Mammary epithelial cell (primary cell): ENCODE measurements around the gene NKD1.

Experiments
- EZH2 ChIP-seq: IDR thresholded peaks from 2 replicates; pipeline ENCODE4 v1.6.1; 2012; ENCODE audit warnings: low read length, inconsistent platforms, borderline replicate concordance
- TF ChIP-seq, protein P1 (sequence below), 2 donors: IDR thresholded peaks in 1 of 2; conservative IDR thresholded peaks in 1 of 2; 2 replicates each; pipeline ENCODE4 v1.5.1; 2011 to 2012; ENCODE audit warnings: inconsistent platforms in 2 of 2, low read length in 2 of 2, mild to moderate bottlenecking in 2 of 2, control low read depth in 1 of 2, low read depth in 1 of 2; ENCODE audit not compliant: insufficient read depth in 1 of 2; ENCODE audit errors: extremely low read depth in 1 of 2

DNA sequence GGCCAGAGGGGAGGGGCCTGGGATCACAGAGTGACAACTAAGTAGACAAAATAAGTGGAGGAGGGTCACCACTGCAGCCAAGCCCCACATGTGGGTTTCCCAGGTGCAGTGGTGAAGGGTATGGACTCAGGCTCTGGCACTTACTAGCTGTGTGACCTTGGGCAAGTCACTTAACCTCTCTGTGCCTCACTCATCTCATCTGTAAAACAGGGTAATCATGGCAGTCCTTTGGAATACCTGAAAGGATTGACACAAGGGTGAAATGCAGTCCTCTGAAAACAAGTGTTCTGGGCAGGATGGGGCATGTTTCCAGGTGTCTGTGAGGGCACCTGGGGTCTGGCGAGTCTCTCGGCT lies 55.8 kb downstream of the NKD1 start:
- TF ChIP-seq, protein P1, sequence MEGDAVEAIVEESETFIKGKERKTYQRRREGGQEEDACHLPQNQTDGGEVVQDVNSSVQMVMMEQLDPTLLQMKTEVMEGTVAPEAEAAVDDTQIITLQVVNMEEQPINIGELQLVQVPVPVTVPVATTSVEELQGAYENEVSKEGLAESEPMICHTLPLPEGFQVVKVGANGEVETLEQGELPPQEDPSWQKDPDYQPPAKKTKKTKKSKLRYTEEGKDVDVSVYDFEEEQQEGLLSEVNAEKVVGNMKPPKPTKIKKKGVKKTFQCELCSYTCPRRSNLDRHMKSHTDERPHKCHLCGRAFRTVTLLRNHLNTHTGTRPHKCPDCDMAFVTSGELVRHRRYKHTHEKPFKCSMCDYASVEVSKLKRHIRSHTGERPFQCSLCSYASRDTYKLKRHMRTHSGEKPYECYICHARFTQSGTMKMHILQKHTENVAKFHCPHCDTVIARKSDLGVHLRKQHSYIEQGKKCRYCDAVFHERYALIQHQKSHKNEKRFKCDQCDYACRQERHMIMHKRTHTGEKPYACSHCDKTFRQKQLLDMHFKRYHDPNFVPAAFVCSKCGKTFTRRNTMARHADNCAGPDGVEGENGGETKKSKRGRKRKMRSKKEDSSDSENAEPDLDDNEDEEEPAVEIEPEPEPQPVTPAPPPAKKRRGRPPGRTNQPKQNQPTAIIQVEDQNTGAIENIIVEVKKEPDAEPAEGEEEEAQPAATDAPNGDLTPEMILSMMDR (conservative IDR thresholded peaks at IDR 0.05 in 1 of 2, IDR thresholded peaks at IDR 0.05 in 1 of 2; ENCODE audit: extremely low read depth in 1 of 2, insufficient read depth in 1 of 2, low read depth in 1 of 2, low read length in 2 of 2): no peak
- TF ChIP-seq EZH2: no peak
